ENCODE results near the gene ZNF33A. TPM values are rescaled to one million over a fixed set of nuclear protein-coding genes. Genes with fewer than 3 reads are reported as not detected.

The ZNF33A gene
- total and polyA plus RNA-seq, 10 of the 15 experiments (the other 5 are each of a cell fraction or from before 2014, with no cell fraction given): 9.8 to 29.9 (median 18.3) TPM

GRCh38 chr10:37976091-37976879 is 34.2 kb upstream of the ZNF33A start, which contains the start of gene ZNF25 (continued):
- TF ChIP-seq CREB1 (IDR thresholded peaks at IDR 0.05; ENCODE audit: low read depth) (peak; percentile 96), BRCA1 (IDR thresholded peaks at IDR 0.05; ENCODE audit: low read depth, low read length) (no peak), SREBF1 (IDR thresholded peaks at IDR 0.05; ENCODE audit: low read length) (0 out of 2 replicates have a peak, but pooled peaks have one; percentile 65), RFX5 (IDR thresholded peaks at IDR 0.05; ENCODE audit: low read depth, low read length) (peak; percentile 54; the same call in 1 of the 2 replicates), NKRF (conservative IDR thresholded peaks at IDR 0.05) (peak; percentile 59; the same call in 1 of the 2 replicates), SP1 (IDR thresholded peaks at IDR 0.05; ENCODE audit: low read depth, low read length) (peak; percentile 39), ZNF622 (IDR thresholded peaks at IDR 0.05) (no peak), CBFB (IDR thresholded peaks at IDR 0.05; ENCODE audit: low read depth) (peak; percentile 63; the same call in 1 of the 2 replicates), NR2C1 (IDR thresholded peaks at IDR 0.05) (peak; percentile 53), MYB (IDR thresholded peaks at IDR 0.05; ENCODE audit: borderline replicate concordance, low read depth, low read length) (no peak), IKZF2 (IDR thresholded peaks at IDR 0.05) (peak in 1 of 2 experiments; percentile 58; a peak in 3 of 4 replicates), NFXL1 (IDR thresholded peaks at IDR 0.05; ENCODE audit: borderline replicate concordance) (no peak), MXI1 (IDR thresholded peaks at IDR 0.05; ENCODE audit: low read depth, low read length) (peak; percentile 34), CHD2 (IDR thresholded peaks at IDR 0.05; ENCODE audit: borderline replicate concordance, low read depth, low read length) (no peak), CEBPB (IDR thresholded peaks at IDR 0.05; ENCODE audit: borderline replicate concordance in 1 of 2, low read depth in 2 of 2, low read length in 2 of 2) (no peak), TCF12 (IDR thresholded peaks at IDR 0.05; ENCODE audit: low read depth, low read length) (0 out of 2 replicates have a peak, but pooled peaks have one; percentile 34), EED (IDR thresholded peaks at IDR 0.05; ENCODE audit: low read depth) (peak; percentile 39; the same call in 1 of the 2 replicates), CHD1 (IDR thresholded peaks at IDR 0.05; ENCODE audit: low read depth, low read length) (no peak), EGR1 (IDR thresholded peaks at IDR 0.05; ENCODE audit: borderline replicate concordance in 1 of 2, low read depth in 2 of 2, low read length in 2 of 2) (no peak), SREBF2 (IDR thresholded peaks at IDR 0.05; ENCODE audit: low read length) (0 out of 2 replicates have a peak, but pooled peaks have one; percentile 16), FOS (IDR thresholded peaks at IDR 0.05; ENCODE audit: borderline replicate concordance, extremely low read depth, insufficient read length) (no peak), ZBTB4 (CRISPR knock-in tag; IDR thresholded peaks at IDR 0.05) (no peak), MYC (IDR thresholded peaks at IDR 0.05; ENCODE audit: insufficient read depth, insufficient read length, insufficient replicate concordance, low read length, severe bottlenecking) (no peak), ZNF384 (IDR thresholded peaks at IDR 0.05; ENCODE audit: borderline replicate concordance, low read depth, low read length) (peak; percentile 90), KAT2A (conservative IDR thresholded peaks at IDR 0.05; ENCODE audit: control insufficient read depth, low read depth, low read length) (no peak), IKZF1 (conservative IDR thresholded peaks at IDR 0.05) (peak; percentile 92)
